GM19238 (cell line): ENCODE measurements around the gene NEDD4.
"Not testable (repeated sequence)": the region's sequence is repeated elsewhere in the genome, so short reads cannot be mapped to it uniquely, and the experiment has no call there.

Experiments
- DNase-seq: peaks from one replicate; pipeline ENCODE4 v3.0.0; 2011; ENCODE audit warnings: low spot score; ENCODE audit not compliant: insufficient read length

NEDD4 gene

GRCh38 chr15:55959744-55960447 lies 33.5 kb downstream of the NEDD4 start:
- DNase-seq, result no peak

- DNase-seq, result no peak
These were observed 35.1 kb downstream of the NEDD4 start for GRCh38 chr15:55958349-55958748.

GRCh38 chr15:55954862-55955605 lies 38.4 kb downstream of the NEDD4 start:
- no peak for DNase-seq

- not testable (repeated sequence) for DNase-seq
These were observed 40.7 kb downstream of the NEDD4 start for GRCh38 chr15:55952501-55953274.

- not testable (repeated sequence) for DNase-seq
These were observed 48.8 kb downstream of the NEDD4 start for GRCh38 chr15:55944606-55945005.

- no peak for DNase-seq
These were observed 51.1 kb downstream of the NEDD4 start for GRCh38 chr15:55942332-55942731.

GRCh38 chr15:55937040-55937439 lies 56.4 kb downstream of the NEDD4 start:
- DNase-seq, result no peak

GRCh38 chr15:55928955-55929354 lies 64.5 kb downstream of the NEDD4 start:
- no peak for DNase-seq

- DNase-seq, result no peak
These were observed 71.7 kb downstream of the NEDD4 start for GRCh38 chr15:55921744-55922143.

- DNase-seq, result no peak
These were observed 75.5 kb downstream of the NEDD4 start for GRCh38 chr15:55917881-55918296.

GRCh38 chr15:55916666-55917409 lies 76.6 kb downstream of the NEDD4 start:
- no peak for DNase-seq

- DNase-seq, result no peak
These were observed 77.4 kb downstream of the NEDD4 start for GRCh38 chr15:55915876-55916567.

GRCh38 chr15:55915221-55915620 lies 78.2 kb downstream of the NEDD4 start:
- no peak for DNase-seq

GRCh38 chr15:55914446-55914845 lies 79.0 kb downstream of the NEDD4 start:
- no peak for DNase-seq

GRCh38 chr15:55912982-55913381 lies 80.4 kb downstream of the NEDD4 start:
- no peak for DNase-seq

- DNase-seq, result no peak
These were observed 84.2 kb downstream of the NEDD4 start for GRCh38 chr15:55909036-55909811.

- DNase-seq, result no peak
These were observed 85.6 kb downstream of the NEDD4 start for GRCh38 chr15:55907797-55908196.

GRCh38 chr15:55902981-55903380 lies 90.4 kb downstream of the NEDD4 start:
- DNase-seq, result no peak

- DNase-seq, result no peak
These were observed 93.4 kb downstream of the NEDD4 start for GRCh38 chr15:55900019-55900418.

- DNase-seq, result no peak
These were observed 93.9 kb downstream of the NEDD4 start for GRCh38 chr15:55899537-55899936.
